T-cell (primary cell): Measurements from ENCODE around the gene RNF150. TPM values are rescaled to one million over a fixed set of nuclear protein-coding genes. Genes with fewer than 3 reads are reported as not detected.

Experiments
- ATAC-seq, 4 experiments: fragments of 200-7000 bp in 3 of 4; fragments of 150-1000 bp in 1 of 4; cut with Tn5 transposase; replicated peaks in 1 of 4; 1 replicate in 3 of 4; 2 replicates in 1 of 4; pipeline ENCODE4 v1.10.0; 2021; ENCODE audit warnings: moderate library complexity in 3 of 4, mild to moderate bottlenecking in 2 of 4, moderate number of reproducible peaks in 1 of 4
- CTCF ChIA-PET, 2 donors: fragments of 300-600 bp; sonication (Branson Sonifier 250); formaldehyde crosslinking; loops; one replicate each; lab custom pipeline; 2022; ENCODE audit warnings: antibody characterized with exemption in 2 of 2; lab: Charles Lee
- POLR2A ChIA-PET, 2 donors: fragments of 300-600 bp; sonication (Branson Sonifier 250); formaldehyde crosslinking; loops; one replicate each; lab custom pipeline; 2022; ENCODE audit warnings: antibody characterized with exemption in 2 of 2; lab: Charles Lee
- DNase-seq, 35 experiments: peaks; one replicate each; pipeline versions ENCODE4 v3.0.0 to v3.0.0-alpha.2; 2013 to 2023
- H3K27ac ChIP-seq: one replicate; pipeline ENCODE4 v1.5.1; 2013; ENCODE audit warnings: low read length
- H3K27me3 ChIP-seq, 2 experiments: replicated peaks in 1 of 2; 1 replicate in 1 of 2; 2 replicates in 1 of 2; pipeline versions ENCODE4 v1.6.1 to v1.7.0; 2013; ENCODE audit warnings: low read length in 1 of 2, mixed read lengths in 1 of 2; ENCODE audit not compliant: control insufficient read depth in 2 of 2, insufficient read depth in 2 of 2; ENCODE audit errors: extremely low read depth in 1 of 2
- H3K36me3 ChIP-seq, 2 donors: 1 replicate in 1 of 2; 2 replicates in 1 of 2; pipeline versions ENCODE4 v1.6.1 to v1.7.0; 2013; ENCODE audit warnings: low read length in 1 of 2; ENCODE audit not compliant: control insufficient read depth in 2 of 2, insufficient read depth in 1 of 2; ENCODE audit errors: extremely low read depth in 1 of 2
- H3K4me1 ChIP-seq, 2 experiments: 1 replicate in 1 of 2; 2 replicates in 1 of 2; pipeline versions ENCODE4 v1.6.1 to v1.7.0; 2013; ENCODE audit warnings: low read length in 2 of 2, mixed read lengths in 1 of 2; ENCODE audit not compliant: insufficient read depth in 2 of 2, control insufficient read depth in 1 of 2; ENCODE audit errors: extremely low read depth in 1 of 2
- H3K4me3 ChIP-seq, 2 donors: 1 replicate in 1 of 2; 2 replicates in 1 of 2; pipeline versions ENCODE4 v1.5.1 to v1.7.0; 2013; ENCODE audit warnings: mild to moderate bottlenecking in 2 of 2, low read length in 1 of 2, moderate library complexity in 1 of 2; ENCODE audit not compliant: control insufficient read depth in 1 of 2; ENCODE audit errors: extremely low read depth in 1 of 2
- H3K9me3 ChIP-seq: 2 replicates; pipeline ENCODE4 v1.7.0; 2013
- H3K27ac Mint-ChIP-seq, 2 donors: one replicate each; pipeline ENCODE4 v1.8.0; 2020 to 2021; ENCODE audit warnings: mild to moderate bottlenecking in 2 of 2, mixed read lengths in 2 of 2
- H3K27me3 Mint-ChIP-seq, 2 donors: one replicate each; pipeline ENCODE4 v1.8.0; 2021 to 2022; ENCODE audit warnings: mixed read lengths in 2 of 2
- H3K36me3 Mint-ChIP-seq: one replicate; pipeline ENCODE4 v1.8.0; 2021; ENCODE audit warnings: mixed read lengths
- H3K4me1 Mint-ChIP-seq, 3 donors: one replicate each; pipeline ENCODE4 v1.8.0; 2020 to 2022; ENCODE audit warnings: mixed read lengths in 3 of 3, mild to moderate bottlenecking in 1 of 3
- H3K4me3 Mint-ChIP-seq, 3 donors: one replicate each; pipeline ENCODE4 v1.8.0; 2020 to 2022; ENCODE audit warnings: mild to moderate bottlenecking in 3 of 3, mixed read lengths in 3 of 3, moderate library complexity in 3 of 3
- H3K9me3 Mint-ChIP-seq, 3 donors: one replicate each; pipeline ENCODE4 v1.8.0; 2020 to 2022; ENCODE audit warnings: mixed read lengths in 3 of 3
- WGBS: methylation state at CpG from one replicate; pipeline ENCODE4 v1.1.5; 2013; ENCODE audit warnings: missing lambda C conversion rate; ENCODE audit not compliant: insufficient coverage; 5-methylcytosine and 5-hydroxymethylcytosine counted together
- total RNA-seq, 35 experiments: library from RNA in 6 of 35; stranded (reverse) in 6 of 35; fragments of 120-200 nt in 1 of 35; gene quantifications; one replicate each; pipeline versions ENCODE4 v1.2.1 to v1.2.4 and lab custom pipeline; 2013 to 2026

RNF150 gene
- total RNA-seq, 5 donors from 2014 or later (not counting 1 experiment from before 2014, with no cell fraction given), result 0.09 to 0.35 (median 0.30) TPM; not detected in 2

DNA sequence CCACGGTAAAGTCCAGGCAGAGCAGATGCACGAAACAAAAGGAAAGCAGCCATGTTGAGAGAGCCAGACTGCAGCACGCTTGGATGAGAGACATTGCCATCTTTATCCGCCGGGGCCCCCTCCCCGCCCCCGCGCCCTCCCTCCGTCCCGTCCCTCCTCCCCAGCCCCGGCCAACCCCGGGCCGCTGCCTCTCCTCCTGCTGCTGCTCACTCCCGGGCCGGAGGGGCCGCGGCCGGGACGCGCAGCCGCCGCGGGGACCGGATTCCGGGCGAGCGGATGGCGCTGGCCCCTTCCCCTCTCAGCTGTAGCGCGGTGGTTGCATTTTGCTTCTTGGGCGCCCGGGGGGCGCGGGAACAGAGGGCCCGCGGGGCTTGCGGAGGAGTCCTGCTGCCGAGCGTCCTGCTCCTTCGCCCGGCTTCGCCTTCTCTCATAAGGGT is 542 bp downstream of the RNF150 start:
- Histone ChIP-seq H3K27ac (no peak overlapping the region), H3K4me1 (peaks cover 0 to 12% of the 10 kb centered on the region in 2 experiments), H3K36me3 (no peaks in the 10 kb centered on the region), H3K4me3 (peak overlapping the region in 1 of 2 donors; percentile 76), H3K9me3 (no peaks in the 10 kb centered on the region), H3K27me3 (peaks cover 0 to 23% of the 10 kb centered on the region in 2 experiments)
- no peaks in the 10 kb centered on the region for H3K36me3 Mint-ChIP-seq
- peaks cover 65 to 67% of the 10 kb centered on the region in 2 donors for H3K27me3 Mint-ChIP-seq
- ATAC-seq (peak; percentile 18 to 37 (median 32)), DNase-seq (no peak)
- peak overlapping the region in 1 of 3 donors; percentile 85 for H3K4me3 Mint-ChIP-seq
- ChIA-PET POLR2A (no interaction called here), CTCF (no interaction called here)
- H3K4me1 Mint-ChIP-seq, result peaks cover 12 to 18% (median 17%) of the 10 kb centered on the region in 3 donors
- H3K27ac Mint-ChIP-seq, result no peak overlapping the region
- WGBS, result 1% methylated on average over 31 of the region's 42 CpGs
- H3K9me3 Mint-ChIP-seq, result no peaks in the 10 kb centered on the region

DNA sequence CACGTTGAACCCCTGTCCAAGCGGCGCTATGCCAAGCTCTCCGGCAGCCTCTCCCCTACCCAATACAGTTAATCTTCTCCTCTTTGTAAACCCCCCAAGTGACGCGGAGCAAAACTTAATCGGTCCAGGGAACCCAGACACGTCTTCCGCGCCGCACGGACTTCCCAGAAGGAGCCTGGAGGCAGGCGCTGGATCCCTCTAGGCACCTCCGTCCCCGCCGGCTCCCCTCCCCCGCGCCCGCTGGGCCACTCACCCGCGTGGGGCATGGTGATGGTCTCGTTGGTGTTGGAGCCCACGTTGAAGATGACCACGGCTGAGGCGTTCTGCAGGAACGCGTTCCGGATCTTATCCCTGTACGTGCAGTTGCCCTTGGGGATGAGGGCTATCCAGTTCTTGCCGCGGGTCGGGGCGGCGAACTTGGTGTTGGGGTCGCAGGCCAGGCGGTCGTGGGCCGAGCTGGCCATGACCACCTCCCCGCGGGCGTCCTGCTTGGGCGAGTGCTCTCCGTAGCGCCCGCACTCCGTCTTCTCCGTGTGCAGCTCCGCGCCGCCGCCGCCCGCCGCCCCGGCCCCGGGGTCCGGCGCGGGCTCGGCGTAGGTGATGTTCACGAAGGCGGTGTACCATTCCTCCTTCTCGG is 1.1 kb downstream of the RNF150 start:
- Mint-ChIP-seq H3K4me1 (peaks cover 12 to 18% (median 17%) of the 10 kb centered on the region in 3 donors), H3K36me3 (no peaks in the 10 kb centered on the region), H3K9me3 (no peaks in the 10 kb centered on the region), H3K27ac (no peak overlapping the region), H3K27me3 (peaks cover 62 to 64% of the 10 kb centered on the region in 2 donors), H3K4me3 (peak overlapping the region; percentile 48 to 68 (median 65))
- Histone ChIP-seq H3K4me3 (peak overlapping the region in 1 of 2 donors; percentile 60), H3K4me1 (peaks cover 0 to 12% of the 10 kb centered on the region in 2 experiments), H3K27ac (no peak overlapping the region), H3K9me3 (no peaks in the 10 kb centered on the region), H3K27me3 (peaks cover 0 to 23% of the 10 kb centered on the region in 2 experiments), H3K36me3 (no peaks in the 10 kb centered on the region)
- CTCF ChIA-PET, result no interaction called here
- no peak for ATAC-seq
- WGBS, result 3% methylated on average over 64 of the region's 64 CpGs
- no peak for DNase-seq
- POLR2A ChIA-PET, result no interaction called here

GRCh38 chr4:141131723-141132071 is 1.6 kb downstream of the RNF150 start:
- peaks cover 12 to 18% (median 17%) of the 10 kb centered on the region in 3 donors for H3K4me1 Mint-ChIP-seq
- Histone ChIP-seq H3K4me1 (peaks cover 0 to 12% of the 10 kb centered on the region in 2 experiments), H3K27me3 (peaks cover 0 to 23% of the 10 kb centered on the region in 2 experiments), H3K4me3 (peak overlapping the region in 1 of 2 donors; percentile 60), H3K36me3 (no peaks in the 10 kb centered on the region), H3K27ac (no peak overlapping the region), H3K9me3 (no peaks in the 10 kb centered on the region)
- no peaks in the 10 kb centered on the region for H3K36me3 Mint-ChIP-seq
- ATAC-seq, result no peak
- ChIA-PET CTCF (no interaction called here), POLR2A (no interaction called here)
- 21% methylated on average over 7 of the region's 8 CpGs for WGBS
- H3K9me3 Mint-ChIP-seq, result no peaks in the 10 kb centered on the region
- peak overlapping the region; percentile 48 to 68 (median 65) for H3K4me3 Mint-ChIP-seq
- H3K27ac Mint-ChIP-seq, result no peak overlapping the region
- DNase-seq, result no peak
- peaks cover 61% of the 10 kb centered on the region in 2 donors for H3K27me3 Mint-ChIP-seq

- no peaks in the 10 kb centered on the region for H3K36me3 Mint-ChIP-seq
- no peak overlapping the region for H3K27ac Mint-ChIP-seq
- Histone ChIP-seq H3K27me3 (peaks cover 0 to 23% of the 10 kb centered on the region in 2 experiments), H3K9me3 (no peaks in the 10 kb centered on the region), H3K27ac (no peak overlapping the region), H3K4me3 (no peak overlapping the region), H3K36me3 (no peaks in the 10 kb centered on the region), H3K4me1 (peaks cover 0 to 12% of the 10 kb centered on the region in 2 experiments)
- WGBS, result no CpG with 5 or more reads among the region's 6 CpGs
- no peak for ATAC-seq
- ChIA-PET POLR2A (no interaction called here), CTCF (no interaction called here)
- peak overlapping the region in 2 of 3 donors; percentile 65 to 68 for H3K4me3 Mint-ChIP-seq
- H3K27me3 Mint-ChIP-seq, result peaks cover 54 to 59% of the 10 kb centered on the region in 2 donors
- H3K9me3 Mint-ChIP-seq, result no peaks in the 10 kb centered on the region
- peaks cover 12 to 18% (median 17%) of the 10 kb centered on the region in 3 donors for H3K4me1 Mint-ChIP-seq
- no peak for DNase-seq
Observed at GRCh38 chr4:141130947-141131605, 2.2 kb downstream of the RNF150 start.

- POLR2A ChIA-PET, result interaction anchor here in 1 of 2 donors (0.6 kb wide), 1 partner anchor 13 kb away, joined by 5 read pairs; no protein-coding TSS in a partner anchor
- CTCF ChIA-PET, result interaction anchor here in 1 of 2 donors (0.5 to 0.6 kb wide), 2 partner anchors 132 to 1751 kb away, joined by 3 read pairs; no protein-coding TSS in a partner anchor
- ATAC-seq, result no peak
- no peaks in the 10 kb centered on the region for H3K36me3 ChIP-seq
- H3K27ac ChIP-seq, result no peak overlapping the region
- H3K27me3 ChIP-seq, result peaks cover 0 to 15% of the 10 kb centered on the region in 2 experiments
- Mint-ChIP-seq H3K4me1 (peaks cover 6% of the 10 kb centered on the region in 3 donors), H3K4me3 (no peak overlapping the region), H3K27me3 (peaks cover 34 to 38% of the 10 kb centered on the region in 2 donors), H3K27ac (no peak overlapping the region), H3K36me3 (no peaks in the 10 kb centered on the region), H3K9me3 (no peaks in the 10 kb centered on the region)
- no peak overlapping the region for H3K4me3 ChIP-seq
- peaks cover 0 to 8% of the 10 kb centered on the region in 2 experiments for H3K4me1 ChIP-seq
- no peak for DNase-seq
- WGBS, result 69% methylated on average over 2 of the region's 3 CpGs
- no peaks in the 10 kb centered on the region for H3K9me3 ChIP-seq
Observed at GRCh38 chr4:141127884-141128283, 5.4 kb downstream of the RNF150 start.

- Mint-ChIP-seq H3K27me3 (peaks cover 29 to 33% of the 10 kb centered on the region in 2 donors), H3K4me3 (no peak overlapping the region), H3K36me3 (no peaks in the 10 kb centered on the region), H3K9me3 (no peaks in the 10 kb centered on the region), H3K4me1 (peaks cover 2% of the 10 kb centered on the region in 3 donors), H3K27ac (no peak overlapping the region)
- no peak for DNase-seq
- Histone ChIP-seq H3K9me3 (no peaks in the 10 kb centered on the region), H3K4me3 (no peak overlapping the region), H3K27ac (no peak overlapping the region), H3K27me3 (peaks cover 0 to 6% of the 10 kb centered on the region in 2 experiments), H3K4me1 (peaks cover 0 to 1% of the 10 kb centered on the region in 2 experiments), H3K36me3 (no peaks in the 10 kb centered on the region)
- POLR2A ChIA-PET, result no interaction called here
- WGBS, result 100% methylated on average over 1 of the region's 4 CpGs
- ATAC-seq, result no peak
- CTCF ChIA-PET, result no interaction called here
Observed at GRCh38 chr4:141126769-141127168, 6.5 kb downstream of the RNF150 start.
